IMR-90 (cell line): ENCODE data around the gene ZBTB38. TPM values are rescaled to one million over a fixed set of nuclear protein-coding genes. Genes with fewer than 3 reads are reported as not detected.
A peak's percentile ranks its signal among the peaks of the same experiment; 100 is the strongest.

Experiments
- ATAC-seq: fragments of 200-7000 bp; cut with Tn5 transposase; 2 replicates; pipeline ENCODE4 v1.9.1; 2020; ENCODE audit warnings: low read depth, mild to moderate bottlenecking, moderate library complexity
- BruUV-seq: library from RNA; stranded (reverse); fragments of 400-500 nt; replicated peaks from 2 replicates; lab custom pipeline; 2021; lab: Mats Ljungman, UMichigan
- CTCF ChIA-PET: fragments of 300-600 bp; formaldehyde crosslinking; extraction: SDS; loops from one replicate; lab custom pipeline; 2021; ENCODE audit warnings: antibody characterized with exemption; lab: Yijun Ruan, JAX
- POLR2A ChIA-PET: fragments of 300-600 bp; sonication (Branson Sonifier 250); formaldehyde crosslinking; loops from one replicate; lab custom pipeline; 2022; ENCODE audit warnings: antibody characterized with exemption; ENCODE audit not compliant: unreplicated experiment; lab: Charles Lee
- DNase-seq: peaks from one replicate; pipeline ENCODE4 v3.0.0; 2013
- H2AFZ ChIP-seq: replicated peaks from 2 replicates; pipeline ENCODE3; 2013; ENCODE audit warnings: low read length, mild to moderate bottlenecking; ENCODE audit not compliant: poor library complexity
- H2AK5ac ChIP-seq: 2 replicates; pipeline ENCODE4 v1.6.1; 2013; ENCODE audit warnings: low read depth, low read length, inconsistent platforms
- H2AK9ac ChIP-seq: replicated peaks from 2 replicates; pipeline ENCODE3; 2013; ENCODE audit warnings: mild to moderate bottlenecking, low read depth, low read length, moderate library complexity; ENCODE audit not compliant: poor library complexity
- H2BK120ac ChIP-seq: 2 replicates; pipeline ENCODE4 v1.6.1; 2013; ENCODE audit warnings: low read depth, low read length, inconsistent platforms
- H2BK15ac ChIP-seq: 3 replicates; pipeline ENCODE4 v1.6.1; 2013; ENCODE audit warnings: low read depth, low read length, inconsistent platforms
- H2BK20ac ChIP-seq: 2 replicates; pipeline ENCODE4 v1.6.1; 2013; ENCODE audit warnings: low read depth, mild to moderate bottlenecking, inconsistent platforms, low read length, moderate library complexity
- H2BK5ac ChIP-seq: 2 replicates; pipeline ENCODE4 v1.6.1; 2013; ENCODE audit warnings: mild to moderate bottlenecking, low read depth, low read length, inconsistent platforms; ENCODE audit not compliant: poor library complexity, severe bottlenecking
- H3K14ac ChIP-seq: replicated peaks from 2 replicates; pipeline ENCODE4 v1.6.1; 2013; ENCODE audit warnings: low read depth, low read length, inconsistent platforms
- H3K18ac ChIP-seq: 2 replicates; pipeline ENCODE4 v1.6.1; 2013; ENCODE audit warnings: low read depth, low read length, control low read depth
- H3K23ac ChIP-seq: 2 replicates; pipeline ENCODE4 v1.6.1; 2013; ENCODE audit warnings: low read depth, low read length, inconsistent platforms
- H3K27ac ChIP-seq: 2 replicates; pipeline ENCODE4 v1.5.1; 2013; ENCODE audit warnings: mild to moderate bottlenecking, control low read depth, low read length; ENCODE audit not compliant: insufficient read depth
- H3K27me3 ChIP-seq: 2 replicates; pipeline ENCODE4 v1.6.1; 2013; ENCODE audit warnings: low read length; ENCODE audit not compliant: control insufficient read depth, insufficient read depth
- H3K36me3 ChIP-seq: 2 replicates; pipeline ENCODE4 v1.6.1; 2013; ENCODE audit warnings: low read length, mixed read lengths; ENCODE audit not compliant: control insufficient read depth, insufficient read depth
- H3K4ac ChIP-seq: 2 replicates; pipeline ENCODE4 v1.6.1; 2013; ENCODE audit warnings: low read depth, low read length, inconsistent platforms
- H3K4me1 ChIP-seq: 2 replicates; pipeline ENCODE4 v1.6.1; 2013; ENCODE audit warnings: low read length, mixed read lengths; ENCODE audit not compliant: control insufficient read depth, insufficient read depth
- H3K4me2 ChIP-seq: 2 replicates; pipeline ENCODE4 v1.6.1; 2013; ENCODE audit warnings: low read depth, mild to moderate bottlenecking, control low read depth, low read length, moderate library complexity
- H3K4me3 ChIP-seq: 2 replicates; pipeline ENCODE4 v1.5.1; 2013; ENCODE audit warnings: low read depth, mild to moderate bottlenecking, control low read depth, low read length, moderate library complexity; ENCODE audit not compliant: insufficient read depth
- H3K56ac ChIP-seq: 2 replicates; pipeline ENCODE4 v1.6.1; 2013; ENCODE audit warnings: low read length, inconsistent platforms; ENCODE audit not compliant: insufficient read depth; ENCODE audit errors: extremely low read depth
- H3K79me1 ChIP-seq, 2 experiments: 2 replicates each; pipeline ENCODE4 v1.6.1; 2013; ENCODE audit warnings: low read length in 2 of 2, inconsistent platforms in 1 of 2, low read depth in 1 of 2
- H3K9ac ChIP-seq: 2 replicates; pipeline ENCODE4 v1.6.1; 2013; ENCODE audit warnings: low read depth, low read length, control low read depth
- H3K9me1 ChIP-seq: 2 replicates; pipeline ENCODE4 v1.6.1; 2013; ENCODE audit warnings: low read length, inconsistent platforms; ENCODE audit not compliant: insufficient read depth
- H3K9me3 ChIP-seq: 2 replicates; pipeline ENCODE4 v1.6.1; 2013; ENCODE audit warnings: low read length; ENCODE audit not compliant: control insufficient read depth, insufficient read depth
- H4K20me1 ChIP-seq: 2 replicates; pipeline ENCODE4 v1.6.1; 2013; ENCODE audit warnings: low read length, inconsistent platforms; ENCODE audit not compliant: insufficient read depth
- H4K5ac ChIP-seq: 2 replicates; pipeline ENCODE4 v1.6.1; 2013; ENCODE audit warnings: mild to moderate bottlenecking, low read depth, low read length, control low read depth
- H4K8ac ChIP-seq, 2 experiments: 2 replicates each; pipeline ENCODE4 v1.6.1; 2013; ENCODE audit warnings: low read depth in 2 of 2, low read length in 2 of 2, control low read depth in 1 of 2, inconsistent platforms in 1 of 2
- H4K91ac ChIP-seq: 2 replicates; pipeline ENCODE4 v1.6.1; 2013; ENCODE audit warnings: low read depth, low read length, inconsistent platforms; ENCODE audit not compliant: insufficient read depth
- CEBPB ChIP-seq: IDR thresholded peaks from 2 replicates; pipeline ENCODE4 v1.6.1; 2012; ENCODE audit warnings: low read depth, low read length, improper control_type of control experiment
- MAFK ChIP-seq: IDR thresholded peaks from 2 replicates; pipeline ENCODE4 v1.6.1; 2012; ENCODE audit warnings: low read depth, low read length, improper control_type of control experiment
- RAD21 ChIP-seq: IDR thresholded peaks from 2 replicates; pipeline ENCODE4 v1.6.1; 2012; ENCODE audit warnings: low read length, improper control_type of control experiment
- RCOR1 ChIP-seq: IDR thresholded peaks from 2 replicates; pipeline ENCODE4 v1.6.1; 2012; ENCODE audit warnings: mild to moderate bottlenecking, low read length, improper control_type of control experiment; ENCODE audit not compliant: insufficient replicate concordance
- WGBS, 2 experiments: methylation state at CpG; one replicate each; pipeline versions ENCODE4 v1.1.5 to v1.1.7; 2013; ENCODE audit warnings: missing lambda C conversion rate in 2 of 2; ENCODE audit not compliant: insufficient read length in 1 of 2; ENCODE audit errors: extremely low coverage in 2 of 2; 5-methylcytosine and 5-hydroxymethylcytosine counted together
- dilution Hi-C: fragments of 300-500 bp; cut with HindIII; formaldehyde crosslinking; loops from one replicate; pipeline ENCODE4 v1.14.3; 2018; ENCODE audit warnings: low sequenced_read_pairs; ENCODE audit not compliant: unreplicated experiment
- in situ Hi-C: fragments of 300-500 bp; cut with MboI; formaldehyde crosslinking; loops from 3 replicates; pipeline ENCODE4 v1.14.3; 2019; ENCODE audit warnings: low sequenced_read_pairs, inconsistent platforms, mixed read lengths
- intact Hi-C: fragments of 100-400 bp; cut with micrococcal nuclease; formaldehyde crosslinking; loops from 2 replicates; pipeline ENCODE4 v1.10.0; 2022
- polyA plus RNA-seq, 3 experiments: library from polyadenylated mRNA; depleted of rRNA; stranded (reverse); fragments of >200 nt; gene quantifications; 2 replicates each; pipeline ENCODE4 v1.2.3, GENCODE V29; 2012; ENCODE audit warnings: low replicate concordance in 1 of 3
- total RNA-seq: library from RNA; depleted of rRNA; stranded (reverse); fragments of >200 nt; gene quantifications from 2 replicates; pipeline ENCODE4 v1.2.3, GENCODE V29; 2012
- TF ChIP-seq, protein P1 (sequence below): conservative IDR thresholded peaks from 2 replicates; pipeline ENCODE4 v1.5.1; 2012; ENCODE audit warnings: mild to moderate bottlenecking, low read depth, low read length, improper control_type of control experiment

Gene ZBTB38
- total and polyA plus RNA-seq, 2 of the 4 experiments (the other 2 are of a cell fraction): 44.9 to 274 TPM

DNA sequence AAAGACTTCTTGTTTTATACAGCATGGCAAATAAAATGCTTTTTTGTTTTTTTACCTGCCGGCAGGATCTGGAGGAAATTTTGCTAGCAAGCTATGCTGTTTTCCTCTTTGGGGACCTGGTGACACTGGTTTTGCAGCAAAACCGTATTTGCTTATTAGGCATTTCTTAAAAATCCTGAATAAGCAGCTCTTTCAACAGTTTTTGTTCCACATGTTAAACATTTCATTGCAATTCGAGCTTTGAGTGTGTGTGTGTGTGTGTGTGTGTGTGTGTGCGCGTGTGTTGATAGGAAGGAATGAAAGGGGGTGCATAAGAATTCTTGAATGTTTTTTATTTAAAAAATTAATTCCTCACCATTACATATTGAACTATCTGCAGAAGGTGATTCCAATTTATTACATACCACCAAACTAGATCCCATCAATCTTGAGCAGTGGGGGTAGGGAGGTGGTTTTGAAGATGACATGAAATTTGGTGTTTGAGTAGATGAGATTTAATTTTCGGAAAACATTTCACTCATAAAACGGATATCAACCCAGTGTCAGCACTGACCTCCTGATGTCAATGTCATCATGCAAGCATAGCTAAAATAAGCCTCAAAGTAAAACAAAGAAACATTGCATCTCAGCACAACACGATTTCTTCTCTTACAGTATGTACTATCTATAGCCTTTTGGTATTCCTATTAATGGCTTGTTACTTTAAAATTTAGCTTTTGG is 17.3 kb downstream of the ZBTB38 start:
- H2BK5ac ChIP-seq: peak overlapping the region; percentile 91
- TF ChIP-seq RCOR1 (no peak), CEBPB (no peak), RAD21 (no peak), MAFK (peak; percentile 86)
- TF ChIP-seq, protein P1, sequence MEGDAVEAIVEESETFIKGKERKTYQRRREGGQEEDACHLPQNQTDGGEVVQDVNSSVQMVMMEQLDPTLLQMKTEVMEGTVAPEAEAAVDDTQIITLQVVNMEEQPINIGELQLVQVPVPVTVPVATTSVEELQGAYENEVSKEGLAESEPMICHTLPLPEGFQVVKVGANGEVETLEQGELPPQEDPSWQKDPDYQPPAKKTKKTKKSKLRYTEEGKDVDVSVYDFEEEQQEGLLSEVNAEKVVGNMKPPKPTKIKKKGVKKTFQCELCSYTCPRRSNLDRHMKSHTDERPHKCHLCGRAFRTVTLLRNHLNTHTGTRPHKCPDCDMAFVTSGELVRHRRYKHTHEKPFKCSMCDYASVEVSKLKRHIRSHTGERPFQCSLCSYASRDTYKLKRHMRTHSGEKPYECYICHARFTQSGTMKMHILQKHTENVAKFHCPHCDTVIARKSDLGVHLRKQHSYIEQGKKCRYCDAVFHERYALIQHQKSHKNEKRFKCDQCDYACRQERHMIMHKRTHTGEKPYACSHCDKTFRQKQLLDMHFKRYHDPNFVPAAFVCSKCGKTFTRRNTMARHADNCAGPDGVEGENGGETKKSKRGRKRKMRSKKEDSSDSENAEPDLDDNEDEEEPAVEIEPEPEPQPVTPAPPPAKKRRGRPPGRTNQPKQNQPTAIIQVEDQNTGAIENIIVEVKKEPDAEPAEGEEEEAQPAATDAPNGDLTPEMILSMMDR: no peak
- H3K4me1 ChIP-seq: peaks cover 16% of the 10 kb centered on the region
- in situ Hi-C loops (no loop called here), dilution Hi-C loops (no loop called here), intact Hi-C loops (loop anchor here (2.0 kb wide), 3 partner anchors 15 to 67 kb away; partner anchors contain the start of gene ZBTB38)
- no peak overlapping the region for H2AFZ ChIP-seq
- peak overlapping the region; percentile 33 for H2BK20ac ChIP-seq
- peaks cover 17% of the 10 kb centered on the region for H3K36me3 ChIP-seq
- peak; percentile 47 for DNase-seq
- peak overlapping the region; percentile 36; the same call in 2 of the 3 replicates for H2BK15ac ChIP-seq
- peak overlapping the region; percentile 57; the same call in 1 of the 2 replicates for H2AK5ac ChIP-seq
- H3K56ac ChIP-seq: peak overlapping the region; percentile 75
- peak overlapping the region; percentile 99 for H4K5ac ChIP-seq
- H3K27ac ChIP-seq: peak overlapping the region; percentile 92
- ChIA-PET CTCF (interaction anchor here (0.5 to 2.8 kb wide), 10 partner anchors 12 to 1013 kb away, joined by 3 to 11 read pairs (median 3); no protein-coding TSS in a partner anchor), POLR2A (interaction anchor here (0.6 to 2.2 kb wide), 5 partner anchors 15 to 71 kb away, joined by 3 to 6 read pairs (median 3); no protein-coding TSS in a partner anchor)
- H3K79me1 ChIP-seq: peaks cover 27 to 63% of the 10 kb centered on the region in 2 experiments
- H3K9ac ChIP-seq: peak overlapping the region; percentile 68
- no peaks in the 10 kb centered on the region for H3K27me3 ChIP-seq
- peak overlapping the region; percentile 71 for H3K23ac ChIP-seq
- H3K9me3 ChIP-seq: no peaks in the 10 kb centered on the region
- H2BK120ac ChIP-seq: peak overlapping the region; percentile 76
- BruUV-seq: no TSS peak
- H2AK9ac ChIP-seq: no peak overlapping the region
- no peak for ATAC-seq
- H3K4me3 ChIP-seq: peak overlapping the region; percentile 44
- H3K9me1 ChIP-seq: peaks cover 11% of the 10 kb centered on the region; the same call in 1 of the 2 replicates
- H3K14ac ChIP-seq: peak overlapping the region; percentile 80
- H4K8ac ChIP-seq: peak overlapping the region; percentile 48 to 90; a peak in 3 of 4 replicates
- H4K20me1 ChIP-seq: no peaks in the 10 kb centered on the region
- no CpG with 5 or more reads among the region's 8 CpGs for WGBS, 2 experiments
- peak overlapping the region; percentile 85 for H4K91ac ChIP-seq
- peak overlapping the region; percentile 78 for H3K18ac ChIP-seq
- peak overlapping the region; percentile 89 for H3K4ac ChIP-seq
- H3K4me2 ChIP-seq: peak overlapping the region; percentile 91
